ENCODE measurements around the gene PKD1L1. TPM values are rescaled to one million over a fixed set of nuclear protein-coding genes. Genes with fewer than 3 reads are reported as not detected.
"Not testable (repeated sequence)": the region's sequence is repeated elsewhere in the genome, so short reads cannot be mapped to it uniquely, and the experiment has no call there.

PKD1L1 gene
- total RNA-seq, 4 donors from 2014 or later, result 0.06 to 0.19 (median 0.13) TPM; not detected in 1

DNA sequence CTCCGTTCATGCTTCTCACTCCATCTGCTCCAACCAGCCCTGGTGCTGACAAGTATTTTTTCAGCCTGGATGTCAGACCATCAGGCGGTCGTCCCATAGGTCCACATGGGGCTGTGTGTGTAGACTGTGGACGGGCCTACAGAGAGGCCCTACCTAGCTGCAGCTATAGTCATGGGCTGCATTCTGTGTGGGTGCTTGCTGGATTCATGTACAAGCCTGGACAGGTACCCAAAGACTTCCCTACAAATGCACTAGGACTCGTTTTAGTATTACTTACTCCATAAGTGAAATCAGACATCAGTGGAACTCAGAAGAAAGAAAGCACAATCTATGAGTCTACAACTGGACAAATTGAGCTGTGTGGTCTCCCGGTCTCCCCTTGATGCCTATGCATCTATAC, 146.8 kb downstream of the PKD1L1 start:
- intact Hi-C loops (cut with DNase I), result no loop called here
- no peak for TF ChIP-seq POLR2A (IDR thresholded peaks at IDR 0.05)
- TF ChIP-seq, protein P1, sequence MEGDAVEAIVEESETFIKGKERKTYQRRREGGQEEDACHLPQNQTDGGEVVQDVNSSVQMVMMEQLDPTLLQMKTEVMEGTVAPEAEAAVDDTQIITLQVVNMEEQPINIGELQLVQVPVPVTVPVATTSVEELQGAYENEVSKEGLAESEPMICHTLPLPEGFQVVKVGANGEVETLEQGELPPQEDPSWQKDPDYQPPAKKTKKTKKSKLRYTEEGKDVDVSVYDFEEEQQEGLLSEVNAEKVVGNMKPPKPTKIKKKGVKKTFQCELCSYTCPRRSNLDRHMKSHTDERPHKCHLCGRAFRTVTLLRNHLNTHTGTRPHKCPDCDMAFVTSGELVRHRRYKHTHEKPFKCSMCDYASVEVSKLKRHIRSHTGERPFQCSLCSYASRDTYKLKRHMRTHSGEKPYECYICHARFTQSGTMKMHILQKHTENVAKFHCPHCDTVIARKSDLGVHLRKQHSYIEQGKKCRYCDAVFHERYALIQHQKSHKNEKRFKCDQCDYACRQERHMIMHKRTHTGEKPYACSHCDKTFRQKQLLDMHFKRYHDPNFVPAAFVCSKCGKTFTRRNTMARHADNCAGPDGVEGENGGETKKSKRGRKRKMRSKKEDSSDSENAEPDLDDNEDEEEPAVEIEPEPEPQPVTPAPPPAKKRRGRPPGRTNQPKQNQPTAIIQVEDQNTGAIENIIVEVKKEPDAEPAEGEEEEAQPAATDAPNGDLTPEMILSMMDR (IDR thresholded peaks at IDR 0.05), result no peak
- H3K27ac ChIP-seq, result no peak overlapping the region
- H3K9me3 ChIP-seq, result no peaks in the 10 kb centered on the region
- H3K36me3 ChIP-seq, result no peaks in the 10 kb centered on the region
- peaks cover 0 to 8% (median 0%) of the 10 kb centered on the region in 4 donors for H3K27me3 ChIP-seq
- no peak overlapping the region for H3K4me3 ChIP-seq
- WGBS, 2 donors, result 48 to 50% methylated on average over 5 to 6 of the region's 6 CpGs
- H3K4me1 ChIP-seq, result peaks cover 1 to 7% (median 3%) of the 10 kb centered on the region in 3 donors
- no peak for DNase-seq

DNA sequence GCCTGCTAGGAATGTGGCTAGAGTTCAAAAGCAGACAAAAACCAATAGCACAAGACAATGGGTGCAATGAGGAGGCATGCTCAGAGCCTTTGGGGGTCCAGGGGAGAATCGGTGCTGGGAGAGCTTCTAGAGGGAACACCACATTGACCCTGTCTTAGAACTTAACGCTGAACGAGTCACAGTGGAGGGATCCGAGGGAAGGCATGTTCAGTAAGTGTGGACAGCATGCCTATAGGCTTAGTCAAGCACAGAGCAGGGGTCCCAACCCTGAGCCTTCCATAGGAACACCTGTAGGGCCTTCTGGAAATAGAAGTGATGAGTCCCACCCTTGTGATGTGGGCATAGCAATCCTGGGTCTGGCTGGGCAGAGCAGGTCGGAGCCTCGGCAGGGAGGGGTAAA, 148.7 kb downstream of the PKD1L1 start:
- 84 to 85% methylated on average over 6 of the region's 6 CpGs for WGBS, 2 donors
- H3K9me3 ChIP-seq, result no peaks in the 10 kb centered on the region
- intact Hi-C loops (cut with DNase I), result no loop called here
- DNase-seq, result no peak
- TF ChIP-seq, protein P1 (IDR thresholded peaks at IDR 0.05), result no peak
- no peak for TF ChIP-seq POLR2A (IDR thresholded peaks at IDR 0.05)
- H3K4me1 ChIP-seq, result no peaks in the 10 kb centered on the region
- H3K36me3 ChIP-seq, result no peaks in the 10 kb centered on the region
- H3K4me3 ChIP-seq, result no peak overlapping the region
- H3K27me3 ChIP-seq, result peaks cover 0 to 4% (median 0%) of the 10 kb centered on the region in 4 donors
- H3K27ac ChIP-seq, result no peak overlapping the region

DNA sequence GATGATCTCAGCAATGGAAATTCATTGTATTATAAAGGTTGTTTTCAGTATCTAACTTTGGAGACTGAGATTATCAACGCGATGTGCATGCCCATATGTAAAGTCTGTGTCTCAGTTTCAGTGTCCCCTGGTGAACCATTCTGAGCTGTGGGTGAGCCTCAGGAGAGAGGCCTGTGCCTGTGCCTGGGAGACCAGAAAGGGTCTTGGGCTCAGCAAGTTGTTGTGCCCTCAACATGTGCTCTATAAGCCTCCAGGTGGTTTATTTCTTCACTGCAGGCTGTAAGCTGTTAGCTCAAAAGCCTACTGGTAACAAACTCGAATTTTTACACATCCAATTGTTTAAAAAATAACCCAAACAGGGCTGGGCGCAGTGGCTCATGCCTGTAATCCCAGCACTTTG, 151.9 kb downstream of the PKD1L1 start:
- H3K36me3 ChIP-seq, result no peaks in the 10 kb centered on the region
- no peak overlapping the region for H3K4me3 ChIP-seq
- TF ChIP-seq POLR2A (IDR thresholded peaks at IDR 0.05), result no peak
- TF ChIP-seq, protein P1 (IDR thresholded peaks at IDR 0.05), result no peak
- no peaks in the 10 kb centered on the region for H3K9me3 ChIP-seq
- no peak for DNase-seq
- H3K4me1 ChIP-seq, result no peaks in the 10 kb centered on the region
- 75 to 78% methylated on average over 4 of the region's 4 CpGs for WGBS, 2 donors
- H3K27me3 ChIP-seq, result peaks cover 0 to 17% (median 0%) of the 10 kb centered on the region in 4 donors
- H3K27ac ChIP-seq, result no peak overlapping the region
- intact Hi-C loops (cut with DNase I), result no loop called here

DNA sequence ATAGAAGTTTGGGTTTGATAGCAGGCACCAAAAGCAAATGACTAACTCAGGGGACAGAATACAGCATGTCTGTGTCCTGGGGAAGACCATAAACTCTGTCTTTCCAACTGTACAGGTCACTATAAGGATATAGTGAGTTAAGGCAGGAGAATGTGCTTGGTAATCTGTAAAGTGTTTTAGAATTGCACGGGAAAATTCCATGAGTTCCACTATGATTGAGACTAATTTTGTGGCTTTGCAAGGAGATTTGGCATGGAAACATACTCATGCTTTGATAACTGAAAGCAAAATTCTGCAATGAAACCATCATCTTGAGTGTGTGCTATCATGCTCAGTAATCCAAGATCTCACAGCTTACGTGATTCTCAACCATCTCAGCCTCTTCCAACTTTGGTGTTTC, 152.6 kb downstream of the PKD1L1 start:
- intact Hi-C loops (cut with DNase I), result no loop called here
- Histone ChIP-seq H3K4me1 (no peaks in the 10 kb centered on the region), H3K4me3 (no peak overlapping the region), H3K36me3 (no peaks in the 10 kb centered on the region), H3K9me3 (no peaks in the 10 kb centered on the region), H3K27ac (no peak overlapping the region), H3K27me3 (peaks cover 0 to 18% (median 0%) of the 10 kb centered on the region in 4 donors)
- TF ChIP-seq, protein P1 (IDR thresholded peaks at IDR 0.05), result no peak
- no peak for TF ChIP-seq POLR2A (IDR thresholded peaks at IDR 0.05)
- DNase-seq, result no peak
- 70% methylated on average over 2 of the region's 2 CpGs for WGBS, 2 donors

DNA sequence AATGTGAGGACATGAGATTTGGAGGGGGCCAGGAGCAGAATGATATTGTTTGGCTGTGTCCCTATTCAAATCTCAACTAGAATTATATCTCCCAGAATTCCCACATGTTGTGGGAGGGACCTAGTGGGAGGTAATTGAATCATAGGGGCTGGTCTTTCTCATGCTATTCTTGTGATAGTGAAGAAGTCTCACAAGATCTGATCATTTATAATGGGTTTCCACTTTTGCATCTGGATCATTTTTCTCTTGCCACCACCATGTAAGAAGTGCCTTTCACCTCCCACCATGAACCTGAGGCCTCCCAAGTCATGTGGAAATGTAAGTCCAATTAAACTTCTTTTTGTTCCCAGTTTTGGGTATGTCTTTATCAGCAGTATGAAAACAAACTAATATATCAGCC, 153.1 kb downstream of the PKD1L1 start:
- H3K4me3 ChIP-seq; intact Hi-C loops (cut with DNase I); H3K27ac ChIP-seq; H3K9me3 ChIP-seq; H3K36me3 ChIP-seq; H3K4me1 ChIP-seq; DNase-seq: not testable (repeated sequence)
- peaks cover 0 to 18% (median 0%) of the 10 kb centered on the region in 4 donors for H3K27me3 ChIP-seq

DNA sequence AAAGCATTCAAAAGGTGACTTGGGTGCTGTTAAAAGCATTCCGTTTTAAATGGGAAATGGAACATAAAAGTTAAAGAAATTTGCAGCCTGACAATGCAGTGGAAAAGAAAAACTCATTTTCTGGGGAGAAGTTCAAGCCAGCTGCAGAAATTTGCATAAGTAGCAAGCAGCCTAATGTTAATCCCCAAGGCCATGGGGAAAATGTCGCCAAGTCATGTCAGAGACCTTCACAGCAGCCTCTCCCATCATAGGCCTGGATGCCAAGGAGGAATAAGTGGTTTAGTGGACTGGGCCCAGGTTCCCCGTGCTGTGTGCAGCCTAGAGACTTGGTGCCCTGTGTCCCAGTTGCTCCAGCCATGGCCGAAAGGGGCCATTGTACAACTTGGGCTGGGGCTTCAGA, 154.2 kb downstream of the PKD1L1 start:
- no peak overlapping the region for H3K4me3 ChIP-seq
- no peaks in the 10 kb centered on the region for H3K9me3 ChIP-seq
- no peaks in the 10 kb centered on the region for H3K36me3 ChIP-seq
- H3K4me1 ChIP-seq, result no peaks in the 10 kb centered on the region
- WGBS, 2 donors, result 29 to 56% methylated on average over 3 of the region's 4 CpGs
- no peak overlapping the region for H3K27ac ChIP-seq
- no peak for TF ChIP-seq POLR2A (IDR thresholded peaks at IDR 0.05)
- TF ChIP-seq, protein P1 (IDR thresholded peaks at IDR 0.05), result no peak
- H3K27me3 ChIP-seq, result peaks cover 0 to 18% (median 0%) of the 10 kb centered on the region in 4 donors
- intact Hi-C loops (cut with DNase I), result no loop called here
- no peak for DNase-seq

DNA sequence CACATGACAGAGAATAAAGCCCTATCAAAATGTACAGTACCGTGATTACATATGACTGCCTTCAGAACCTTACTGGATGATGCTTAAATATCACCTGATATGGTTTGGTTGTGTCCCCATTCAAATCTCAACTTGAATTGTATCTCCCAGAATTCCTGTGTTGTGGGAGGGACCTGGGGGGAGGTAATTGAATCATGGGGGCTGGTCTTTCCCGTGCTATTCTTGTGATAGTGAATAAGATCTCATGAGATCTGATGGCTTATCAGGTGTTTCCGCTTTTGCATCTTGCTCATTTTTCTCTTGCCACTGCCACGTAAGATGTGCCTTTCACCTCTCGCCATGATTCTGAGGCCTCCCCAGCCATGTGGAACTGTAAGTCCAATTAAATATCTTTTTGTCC, 155.1 kb downstream of the PKD1L1 start:
- not testable (repeated sequence) for H3K4me1 ChIP-seq, DNase-seq
- 55 to 57% methylated on average over 5 of the region's 5 CpGs for WGBS, 2 donors

More for the DNA sequence above, 155.1 kb downstream of the PKD1L1 start:
- H3K27me3 ChIP-seq, result peaks cover 0 to 18% (median 0%) of the 10 kb centered on the region in 4 donors
- H3K36me3 ChIP-seq; H3K9me3 ChIP-seq; intact Hi-C loops (cut with DNase I); H3K27ac ChIP-seq; H3K4me3 ChIP-seq: not testable (repeated sequence)
